Measurements from ENCODE around the gene HIRA.

GRCh38 chr22:19419464-19420178, 11.9 kb downstream of the HIRA start:
- no peak for TF ChIP-seq CTCF (conservative IDR thresholded peaks at IDR 0.05 in 1 of 2, IDR thresholded peaks at IDR 0.05 in 1 of 2; ENCODE audit: extremely low read depth in 1 of 2, insufficient read depth in 1 of 2, low read depth in 1 of 2, low read length in 2 of 2)
- TF ChIP-seq EZH2 (IDR thresholded peaks at IDR 0.05; ENCODE audit: borderline replicate concordance, low read length) = no peak
